OCI-LY7 (cell line): ENCODE measurements around the gene SNX13. TPM values are rescaled to one million over a fixed set of nuclear protein-coding genes. Genes with fewer than 3 reads are reported as not detected.

Source experiments
- BruUV-seq: library from RNA; stranded (reverse); fragments of 400-500 nt; replicated peaks from 2 replicates; lab custom pipeline; 2021; lab: Mats Ljungman, UMichigan
- CTCF ChIA-PET: fragments of 300-600 bp; sonication (Branson Sonifier 250); formaldehyde crosslinking; loops from one replicate; lab custom pipeline; 2022; ENCODE audit warnings: antibody characterized with exemption; ENCODE audit not compliant: unreplicated experiment; lab: Charles Lee
- POLR2A ChIA-PET: fragments of 300-600 bp; sonication (Branson Sonifier 250); formaldehyde crosslinking; loops from one replicate; lab custom pipeline; 2022; ENCODE audit warnings: antibody characterized with exemption; lab: Charles Lee
- DNase-seq: peaks from one replicate; pipeline ENCODE4 v3.0.0-alpha.2; 2015; ENCODE audit warnings: low spot score
- H2AFZ ChIP-seq: fragments of 200-600 bp; sonication (generic), shearing (Covaris generic); 2 replicates; pipeline ENCODE4 v1.6.1; 2014; ENCODE audit warnings: mild to moderate bottlenecking, antibody characterized with exemption, low read length, moderate library complexity
- H3K27ac ChIP-seq: fragments of 200-600 bp; sonication (generic); 2 replicates; pipeline ENCODE4 v1.5.1; 2014; ENCODE audit warnings: mixed run types, low read depth, mild to moderate bottlenecking, moderate library complexity, low read length, inconsistent platforms; ENCODE audit not compliant: poor library complexity, severe bottlenecking
- H3K36me3 ChIP-seq: fragments of 200-600 bp; sonication (generic); 2 replicates; pipeline ENCODE4 v1.6.1; 2014; ENCODE audit warnings: mild to moderate bottlenecking, antibody characterized with exemption, low read length, moderate library complexity, mixed read lengths; ENCODE audit not compliant: insufficient read depth
- H3K4me1 ChIP-seq: fragments of 200-600 bp; sonication (generic); 2 replicates; pipeline ENCODE4 v1.5.1; 2014; ENCODE audit warnings: mild to moderate bottlenecking, low read length; ENCODE audit not compliant: insufficient read depth, poor library complexity, severe bottlenecking
- H3K4me2 ChIP-seq: fragments of 200-600 bp; sonication (generic); 2 replicates; pipeline ENCODE4 v1.6.1; 2014; ENCODE audit warnings: mild to moderate bottlenecking, low read length
- H3K4me3 ChIP-seq: fragments of 200-600 bp; sonication (generic); 2 replicates; pipeline ENCODE4 v1.5.1; 2014; ENCODE audit warnings: mild to moderate bottlenecking, low read depth, low read length; ENCODE audit not compliant: poor library complexity, severe bottlenecking
- H3K79me2 ChIP-seq: fragments of 200-600 bp; sonication (generic); 2 replicates; pipeline ENCODE4 v1.6.1; 2016; ENCODE audit warnings: low read depth, mild to moderate bottlenecking, low read length, moderate library complexity, mixed read lengths; ENCODE audit not compliant: insufficient read depth
- H3K9me2 ChIP-seq: fragments of 200-600 bp; sonication (generic); 2 replicates; pipeline ENCODE4 v1.6.1; 2016; ENCODE audit warnings: mild to moderate bottlenecking, low read length, mixed read lengths; ENCODE audit not compliant: insufficient read depth
- H3K9me3 ChIP-seq: fragments of 200-600 bp; sonication (generic); 2 replicates; pipeline ENCODE4 v1.6.1; 2014; ENCODE audit warnings: mild to moderate bottlenecking, mixed run types, low read length, mixed read lengths
- H4K20me1 ChIP-seq: fragments of 200-600 bp; sonication (generic); 2 replicates; pipeline ENCODE4 v1.6.1; 2014; ENCODE audit warnings: mild to moderate bottlenecking, antibody characterized with exemption, low read length, moderate library complexity, mixed read lengths; ENCODE audit not compliant: insufficient read depth
- EZH2phosphoT487 ChIP-seq: fragments of 200-600 bp; sonication (generic); IDR thresholded peaks from 2 replicates; pipeline ENCODE4 v1.6.1; 2018; ENCODE audit warnings: low read depth, borderline replicate concordance, mild to moderate bottlenecking, mixed run types, antibody characterized with exemption, low read length, moderate library complexity, mixed read lengths
- intact Hi-C: fragments of 100-400 bp; cut with micrococcal nuclease; formaldehyde crosslinking; loops from one replicate; pipeline ENCODE4 v1.10.0; 2022; ENCODE audit not compliant: unreplicated experiment
- total RNA-seq, 2 experiments: library from RNA; depleted of rRNA in 1 of 2; stranded (reverse); fragments of >200 nt in 1 of 2; shearing (Covaris generic) in 1 of 2; gene quantifications; 2 replicates each; pipeline ENCODE4 v1.2.3, GENCODE V29; 2014 to 2022
- TF ChIP-seq, protein P1 (sequence below): fragments of 200-600 bp; sonication (generic); conservative IDR thresholded peaks from 2 replicates; pipeline ENCODE4 v1.5.1; 2014; ENCODE audit warnings: mild to moderate bottlenecking, antibody characterized with exemption, low read length, moderate library complexity, mixed read lengths

The SNX13 gene
- total RNA-seq, 2 experiments from 2014 or later, result 20.0 to 32.6 TPM

DNA sequence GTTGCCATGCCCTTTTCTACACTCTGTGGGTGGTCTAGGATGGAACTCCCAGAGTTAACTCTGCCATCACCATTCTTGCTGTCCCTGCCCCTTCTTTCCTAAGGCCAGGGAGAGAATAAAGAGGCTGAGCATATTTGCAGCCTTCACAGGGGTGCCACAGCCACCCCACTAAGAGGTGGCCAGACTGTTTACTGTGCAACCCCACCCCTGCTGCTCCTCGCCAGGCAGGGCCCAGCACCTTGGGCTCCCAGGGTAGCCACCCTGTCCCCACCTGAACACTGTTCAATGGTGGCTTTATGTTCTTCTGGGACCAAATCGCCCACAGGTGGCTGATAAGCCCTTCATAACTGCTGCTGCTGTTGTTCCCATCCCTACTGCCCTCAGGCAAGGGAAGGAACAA is 198.9 kb downstream of the SNX13 start:
- Histone ChIP-seq H3K79me2 (no peaks in the 10 kb centered on the region), H3K36me3 (no peaks in the 10 kb centered on the region), H3K4me2 (no peak overlapping the region), H3K4me1 (no peaks in the 10 kb centered on the region), H2AFZ (no peak overlapping the region), H3K9me2 (no peaks in the 10 kb centered on the region), H4K20me1 (no peaks in the 10 kb centered on the region), H3K4me3 (no peak overlapping the region), H3K27ac (no peak overlapping the region), H3K9me3 (no peaks in the 10 kb centered on the region)
- no peak for DNase-seq
- no TSS peak for BruUV-seq
- TF ChIP-seq, protein P1, sequence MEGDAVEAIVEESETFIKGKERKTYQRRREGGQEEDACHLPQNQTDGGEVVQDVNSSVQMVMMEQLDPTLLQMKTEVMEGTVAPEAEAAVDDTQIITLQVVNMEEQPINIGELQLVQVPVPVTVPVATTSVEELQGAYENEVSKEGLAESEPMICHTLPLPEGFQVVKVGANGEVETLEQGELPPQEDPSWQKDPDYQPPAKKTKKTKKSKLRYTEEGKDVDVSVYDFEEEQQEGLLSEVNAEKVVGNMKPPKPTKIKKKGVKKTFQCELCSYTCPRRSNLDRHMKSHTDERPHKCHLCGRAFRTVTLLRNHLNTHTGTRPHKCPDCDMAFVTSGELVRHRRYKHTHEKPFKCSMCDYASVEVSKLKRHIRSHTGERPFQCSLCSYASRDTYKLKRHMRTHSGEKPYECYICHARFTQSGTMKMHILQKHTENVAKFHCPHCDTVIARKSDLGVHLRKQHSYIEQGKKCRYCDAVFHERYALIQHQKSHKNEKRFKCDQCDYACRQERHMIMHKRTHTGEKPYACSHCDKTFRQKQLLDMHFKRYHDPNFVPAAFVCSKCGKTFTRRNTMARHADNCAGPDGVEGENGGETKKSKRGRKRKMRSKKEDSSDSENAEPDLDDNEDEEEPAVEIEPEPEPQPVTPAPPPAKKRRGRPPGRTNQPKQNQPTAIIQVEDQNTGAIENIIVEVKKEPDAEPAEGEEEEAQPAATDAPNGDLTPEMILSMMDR, result no peak
- no peak for TF ChIP-seq EZH2phosphoT487
- POLR2A ChIA-PET, result no interaction called here
- intact Hi-C loops, result no loop called here
- CTCF ChIA-PET, result no interaction called here

Other genes starting within 250 kb of the SNX13 start
- gene PRPS1L1, start 87.4 kb upstream of the SNX13 start, total RNA-seq (2014; rRNA removed; shearing (Covaris generic)), result not detected in 2 replicates
- not detected in 2 replicates for gene PRPS1L1, start 87.4 kb upstream of the SNX13 start, total RNA-seq (2022)